Body of pancreas (tissue), 4 donors: ENCODE measurements around the gene PDE9A. TPM values are rescaled to one million over a fixed set of nuclear protein-coding genes. Genes with fewer than 3 reads are reported as not detected.

Source experiments
- ATAC-seq: fragments of 150-250 bp; one replicate; pipeline ENCODE4 v1.9.1; 2016
- DNase-seq, 4 donors: peaks; one replicate each; pipeline ENCODE4 v3.0.0-alpha.2; 2019
- H3K27ac ChIP-seq, 4 donors: fragments of 200-600 bp; sonication (generic); 1 replicate in 3 of 4; 2 replicates in 1 of 4; pipeline versions ENCODE4 v1.5.1 to v1.6.1; 2016 to 2019; ENCODE audit warnings: mild to moderate bottlenecking in 1 of 4, mixed read lengths in 1 of 4, moderate library complexity in 1 of 4
- H3K27me3 ChIP-seq, 2 donors: fragments of 200-600 bp; sonication (generic); one replicate each; pipeline ENCODE4 v1.6.0; 2016; ENCODE audit warnings: mild to moderate bottlenecking in 1 of 2
- H3K36me3 ChIP-seq, 2 donors: fragments of 200-600 bp; sonication (generic); replicated peaks in 1 of 2; 2 replicates each; pipeline ENCODE4 v1.5.1; 2016; ENCODE audit warnings: low read depth in 2 of 2; ENCODE audit not compliant: insufficient read depth in 1 of 2
- H3K4me1 ChIP-seq: fragments of 200-600 bp; sonication (generic); one replicate; pipeline ENCODE4 v1.6.0; 2016
- H3K4me3 ChIP-seq, 2 donors: fragments of 200-600 bp; sonication (generic); 1 replicate in 1 of 2; 2 replicates in 1 of 2; pipeline ENCODE4 v1.5.1; 2016 to 2019
- H3K9me3 ChIP-seq, 3 donors: fragments of 200-600 bp; sonication (generic); 1 replicate in 2 of 3; 2 replicates in 1 of 3; pipeline ENCODE4 v1.5.1; 2016
- CTCF ChIP-seq, 7 experiments: fragments of 450-650 bp in 4 of 7; fragments of 200-600 bp in 3 of 7; sonication (generic) in 3 of 7; IDR thresholded peaks; one replicate each; pipeline ENCODE4 v1.5.1; 2016 to 2019; ENCODE audit warnings: antibody characterized with exemption in 7 of 7
- POLR2A ChIP-seq, 3 donors: fragments of 450-650 bp; IDR thresholded peaks; one replicate each; pipeline ENCODE4 v1.6.1; 2016; ENCODE audit warnings: antibody characterized with exemption in 3 of 3, mild to moderate bottlenecking in 2 of 3
- WGBS, 2 donors: methylation state at CpG; one replicate each; pipeline ENCODE4 v1.1.5; 2017; 5-methylcytosine and 5-hydroxymethylcytosine counted together
- intact Hi-C: fragments of 100-400 bp; cut with DNase I; formaldehyde crosslinking; loops from one replicate; pipeline ENCODE4 v1.15.1; 2023
- total RNA-seq, 2 donors: library from RNA; depleted of rRNA; stranded (reverse); fragments of >200 nt; gene quantifications; one replicate each; pipeline ENCODE4 v1.1.0, GENCODE V29; 2016

PDE9A gene
- total RNA-seq, 2 donors from 2014 or later = 5.2 to 7.9 TPM

GRCh38 chr21:42661688-42662429, 8.4 kb downstream of the PDE9A start:
- ATAC-seq (no peak), DNase-seq (no peak)
- Histone ChIP-seq H3K27ac (no peak overlapping the region), H3K4me3 (no peak overlapping the region), H3K27me3 (no peaks in the 10 kb centered on the region), H3K4me1 (no peaks in the 10 kb centered on the region), H3K9me3 (no peaks in the 10 kb centered on the region), H3K36me3 (no peaks in the 10 kb centered on the region)
- intact Hi-C loops = no loop called here
- no peak for TF ChIP-seq CTCF (IDR thresholded peaks at IDR 0.05)
- no peak for TF ChIP-seq POLR2A (IDR thresholded peaks at IDR 0.05)
- WGBS, 2 donors = 78 to 83% methylated on average over 25 of the region's 25 CpGs

GRCh38 chr21:42662430-42663199, 9.2 kb downstream of the PDE9A start:
- WGBS, 2 donors = 75 to 86% methylated on average over 20 of the region's 20 CpGs
- no peak for TF ChIP-seq CTCF (IDR thresholded peaks at IDR 0.05)
- no peak for TF ChIP-seq POLR2A (IDR thresholded peaks at IDR 0.05)
- H3K4me1 ChIP-seq = no peaks in the 10 kb centered on the region
- no peaks in the 10 kb centered on the region for H3K36me3 ChIP-seq
- ATAC-seq (no peak), DNase-seq (no peak)
- no peaks in the 10 kb centered on the region for H3K9me3 ChIP-seq
- H3K27me3 ChIP-seq = no peaks in the 10 kb centered on the region
- intact Hi-C loops = no loop called here
- H3K27ac ChIP-seq = no peak overlapping the region
- no peak overlapping the region for H3K4me3 ChIP-seq

GRCh38 chr21:42663200-42663750, 9.9 kb downstream of the PDE9A start:
- no peak for TF ChIP-seq CTCF (IDR thresholded peaks at IDR 0.05)
- no peak for TF ChIP-seq POLR2A (IDR thresholded peaks at IDR 0.05)
- Histone ChIP-seq H3K27ac (no peak overlapping the region), H3K4me1 (no peaks in the 10 kb centered on the region), H3K36me3 (no peaks in the 10 kb centered on the region), H3K4me3 (no peak overlapping the region), H3K27me3 (no peaks in the 10 kb centered on the region), H3K9me3 (no peaks in the 10 kb centered on the region)
- no peak for DNase-seq
- intact Hi-C loops = no loop called here
- WGBS, 2 donors = 77 to 100% methylated on average over 5 to 18 of the region's 18 CpGs
- no peak for ATAC-seq

- H3K9me3 ChIP-seq = no peaks in the 10 kb centered on the region
- no peaks in the 10 kb centered on the region for H3K27me3 ChIP-seq
- DNase-seq (no peak), ATAC-seq (no peak)
- H3K27ac ChIP-seq = no peak overlapping the region
- H3K4me3 ChIP-seq = no peak overlapping the region
- no peaks in the 10 kb centered on the region for H3K4me1 ChIP-seq
- 60 to 79% methylated on average over 4 to 15 of the region's 15 CpGs for WGBS, 2 donors
- intact Hi-C loops = no loop called here
- no peak for TF ChIP-seq POLR2A (IDR thresholded peaks at IDR 0.05)
- TF ChIP-seq CTCF (IDR thresholded peaks at IDR 0.05) = no peak
- no peaks in the 10 kb centered on the region for H3K36me3 ChIP-seq
Observed at GRCh38 chr21:42663860-42664535, 10.6 kb downstream of the PDE9A start.
